T-helper 17 cell (primary cell): ENCODE results near the gene ADAM10. TPM values are rescaled to one million over a fixed set of nuclear protein-coding genes. Genes with fewer than 3 reads are reported as not detected.
"Not testable (repeated sequence)": the region's sequence is repeated elsewhere in the genome, so short reads cannot be mapped to it uniquely, and the experiment has no call there.

Experiments
- ATAC-seq: fragments of 150-1000 bp; cut with Tn5 transposase; 2 replicates; pipeline ENCODE4 v1.10.0; 2021; ENCODE audit warnings: mild to moderate bottlenecking, moderate library complexity
- DNase-seq, 3 donors: peaks; one replicate each; pipeline versions ENCODE4 v3.0.0 to v3.0.0-alpha.2; 2020 to 2021
- H3K9me3 ChIP-seq: one replicate; pipeline ENCODE4 v1.7.0; 2013; ENCODE audit warnings: low read length, mild to moderate bottlenecking; ENCODE audit not compliant: control insufficient read depth, poor library complexity, severe bottlenecking
- H3K27ac Mint-ChIP-seq: one replicate; pipeline ENCODE4 v1.8.0; 2022; ENCODE audit warnings: mild to moderate bottlenecking, moderate library complexity, mixed read lengths
- H3K27me3 Mint-ChIP-seq: one replicate; pipeline ENCODE4 v1.8.0; 2022; ENCODE audit warnings: mixed read lengths
- H3K36me3 Mint-ChIP-seq: one replicate; pipeline ENCODE4 v1.8.0; 2022; ENCODE audit warnings: low read depth, mixed read lengths
- H3K4me1 Mint-ChIP-seq: one replicate; pipeline ENCODE4 v1.8.0; 2022; ENCODE audit warnings: mild to moderate bottlenecking, mixed read lengths
- H3K4me3 Mint-ChIP-seq: one replicate; pipeline ENCODE4 v1.8.0; 2022; ENCODE audit warnings: mild to moderate bottlenecking, moderate library complexity, mixed read lengths
- total RNA-seq, 4 donors: library from RNA in 2 of 4; stranded (reverse) in 2 of 4; gene quantifications; one replicate each; pipeline ENCODE4 v1.2.3 and lab custom pipeline; 2022 to 2026

ADAM10 gene
- total RNA-seq, 2 donors from 2014 or later, result 137 to 142 TPM

DNA sequence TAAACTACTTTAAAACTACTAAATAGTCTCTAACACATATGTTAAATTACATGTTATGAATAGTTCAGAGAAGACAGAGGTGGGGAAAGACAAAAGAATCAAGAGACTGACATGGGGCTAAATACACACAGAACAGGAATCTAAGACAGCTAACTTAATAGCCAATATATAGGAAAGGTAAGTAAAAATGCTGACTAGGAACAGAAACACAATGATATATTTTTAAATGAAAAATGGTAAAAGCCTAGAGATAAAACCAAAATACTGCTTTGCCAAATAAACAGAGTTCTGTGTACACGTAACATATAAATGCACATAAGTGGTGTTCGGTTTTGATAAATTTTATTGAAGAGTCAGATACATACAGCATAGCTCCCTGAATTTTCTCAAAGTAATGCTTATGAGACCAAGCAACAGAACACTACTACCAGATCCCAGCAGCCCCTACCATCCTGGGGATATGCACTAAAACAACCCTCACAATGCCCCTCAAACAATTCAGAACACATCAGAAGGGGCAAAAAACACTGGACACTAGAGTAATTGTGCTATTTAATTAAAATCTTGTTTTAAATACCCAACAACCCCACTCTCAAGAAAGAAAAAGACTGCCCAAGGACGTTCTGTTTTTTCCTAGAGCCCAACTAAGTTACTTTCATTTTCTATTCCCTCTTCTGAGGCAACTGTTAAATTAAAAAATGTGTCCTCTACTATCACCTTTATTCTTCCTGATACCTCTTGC, 121.1 kb downstream of the ADAM10 start:
- peak overlapping the region; percentile 100 for H3K27ac Mint-ChIP-seq
- ATAC-seq (peak; percentile 49), DNase-seq (no peak)
- H3K4me1 Mint-ChIP-seq, result peaks cover 33% of the 10 kb centered on the region
- no peaks in the 10 kb centered on the region for H3K36me3 Mint-ChIP-seq
- no peaks in the 10 kb centered on the region for H3K9me3 ChIP-seq
- no peaks in the 10 kb centered on the region for H3K27me3 Mint-ChIP-seq
- H3K4me3 Mint-ChIP-seq, result peak overlapping the region; percentile 85

DNA sequence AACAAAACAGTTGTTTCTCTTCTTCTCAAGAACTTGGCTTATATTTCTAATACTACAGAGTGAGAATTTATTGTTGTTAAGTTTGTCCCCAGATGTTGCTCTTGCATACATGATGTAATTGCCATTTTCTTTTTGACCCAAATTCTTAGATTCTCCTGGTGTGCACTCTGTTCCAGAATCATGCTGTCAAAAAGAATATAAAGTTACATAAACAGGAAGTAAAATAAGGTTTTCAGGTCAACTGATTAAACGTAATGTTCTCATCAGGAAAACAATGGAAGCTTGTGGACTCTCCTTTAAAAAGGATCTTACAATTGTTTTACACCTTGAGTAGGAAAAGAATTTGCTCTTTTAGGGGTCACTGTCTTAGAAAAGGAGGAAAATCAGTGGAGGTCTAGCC, 121.8 kb downstream of the ADAM10 start:
- Mint-ChIP-seq H3K36me3 (no peaks in the 10 kb centered on the region), H3K4me1 (peaks cover 35% of the 10 kb centered on the region), H3K27me3 (no peaks in the 10 kb centered on the region), H3K4me3 (peak overlapping the region; percentile 85), H3K27ac (peak overlapping the region; percentile 100)
- no peak for DNase-seq
- H3K9me3 ChIP-seq, result no peaks in the 10 kb centered on the region
- peak; percentile 83 for ATAC-seq

DNA sequence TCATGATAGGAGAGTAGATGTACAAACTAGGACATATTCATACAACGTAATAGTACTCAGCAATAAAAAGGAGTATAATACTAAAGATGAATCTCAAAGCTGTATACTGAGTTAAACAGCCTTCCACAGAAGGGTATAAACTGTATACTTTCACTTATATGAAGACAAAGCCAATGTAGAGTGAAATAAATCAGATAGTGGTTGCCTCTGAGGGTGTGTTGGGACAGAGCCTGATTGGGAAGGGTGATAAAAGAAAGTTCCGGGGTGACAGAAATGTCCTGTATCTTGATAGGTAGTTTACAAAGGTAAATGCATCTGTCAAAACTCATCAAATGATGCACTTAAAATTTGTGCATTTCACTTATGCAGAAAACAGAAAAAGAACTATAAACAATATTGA, 122.5 kb downstream of the ADAM10 start:
- Mint-ChIP-seq H3K36me3 (no peaks in the 10 kb centered on the region), H3K4me3 (peak overlapping the region; percentile 85), H3K27me3 (no peaks in the 10 kb centered on the region), H3K4me1 (peaks cover 35% of the 10 kb centered on the region), H3K27ac (peak overlapping the region; percentile 100)
- DNase-seq (no peak), ATAC-seq (peak; percentile 51)
- H3K9me3 ChIP-seq, result no peaks in the 10 kb centered on the region

DNA sequence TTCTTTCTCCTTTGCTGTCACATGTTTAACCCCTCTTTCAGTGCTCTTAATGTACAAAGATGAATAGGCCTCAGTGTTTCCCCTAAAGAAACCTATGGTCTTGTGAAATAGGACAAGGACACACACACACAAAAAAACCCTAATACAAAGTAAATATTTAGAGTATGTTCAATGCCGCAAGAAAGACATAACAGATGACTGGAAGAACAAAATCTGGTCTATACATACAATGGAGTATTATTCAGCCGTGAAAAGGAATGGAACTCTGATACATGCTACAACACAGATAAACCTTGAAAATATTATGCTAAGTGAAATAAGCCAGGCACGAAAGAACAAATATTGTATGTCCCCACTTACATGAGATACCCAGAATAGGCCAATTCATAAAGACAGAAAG, 123.1 kb downstream of the ADAM10 start:
- Mint-ChIP-seq H3K27me3 (no peaks in the 10 kb centered on the region), H3K4me1 (peaks cover 34% of the 10 kb centered on the region)

DNA sequence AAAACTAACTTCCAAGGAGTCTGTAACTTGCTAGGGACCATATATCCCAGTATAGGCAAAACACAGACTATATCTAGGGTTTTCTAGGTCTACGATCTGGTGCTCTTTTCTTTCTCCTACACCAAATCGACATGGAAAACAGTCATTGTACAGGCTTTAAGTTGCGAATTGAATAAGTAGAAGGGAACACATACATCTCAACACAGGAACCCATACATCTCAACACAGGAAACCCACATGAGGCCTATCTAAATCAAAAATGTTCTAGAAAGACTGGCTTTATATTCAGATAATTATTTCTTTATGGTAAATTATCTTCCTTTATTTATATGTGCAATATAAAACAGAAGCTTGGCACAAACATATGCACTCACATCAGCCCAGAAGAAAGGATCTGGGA, 126.6 kb downstream of the ADAM10 start:
- Mint-ChIP-seq H3K27me3 (no peaks in the 10 kb centered on the region), H3K27ac (peak overlapping the region; percentile 84), H3K4me1 (peaks cover 27% of the 10 kb centered on the region), H3K36me3 (peaks cover 6% of the 10 kb centered on the region), H3K4me3 (no peak overlapping the region)
- ATAC-seq (no peak), DNase-seq (no peak)
- no peaks in the 10 kb centered on the region for H3K9me3 ChIP-seq

More for the DNA sequence above, 123.1 kb downstream of the ADAM10 start:
- peak overlapping the region; percentile 9 for H3K4me3 Mint-ChIP-seq
- H3K36me3 Mint-ChIP-seq, result no peaks in the 10 kb centered on the region
- ATAC-seq (no peak), DNase-seq (no peak)
- no peaks in the 10 kb centered on the region for H3K9me3 ChIP-seq
- peak overlapping the region; percentile 100 for H3K27ac Mint-ChIP-seq

DNA sequence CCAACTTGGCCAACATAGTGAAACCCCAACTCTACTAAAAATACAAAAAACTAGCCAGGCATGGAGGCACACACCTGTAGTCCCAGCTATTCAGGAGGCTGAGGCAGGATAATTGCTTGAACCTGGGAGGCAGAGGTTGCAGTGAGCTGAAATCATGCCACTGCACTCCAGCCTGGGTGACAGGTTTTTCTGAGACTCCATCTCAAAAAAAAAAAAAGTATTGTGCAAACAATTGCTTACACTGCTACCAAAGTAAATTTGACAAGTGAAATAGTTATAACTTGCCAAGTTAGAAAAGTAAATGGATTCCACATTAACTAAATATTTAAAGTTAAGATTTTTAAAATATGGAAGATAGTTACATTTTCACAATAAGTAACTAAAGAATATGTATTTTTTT, 129.2 kb downstream of the ADAM10 start:
- not testable (repeated sequence) for ATAC-seq, H3K4me3 Mint-ChIP-seq, H3K9me3 ChIP-seq, H3K36me3 Mint-ChIP-seq, DNase-seq, H3K27ac Mint-ChIP-seq, H3K27me3 Mint-ChIP-seq
- H3K4me1 Mint-ChIP-seq, result peaks cover 15% of the 10 kb centered on the region

DNA sequence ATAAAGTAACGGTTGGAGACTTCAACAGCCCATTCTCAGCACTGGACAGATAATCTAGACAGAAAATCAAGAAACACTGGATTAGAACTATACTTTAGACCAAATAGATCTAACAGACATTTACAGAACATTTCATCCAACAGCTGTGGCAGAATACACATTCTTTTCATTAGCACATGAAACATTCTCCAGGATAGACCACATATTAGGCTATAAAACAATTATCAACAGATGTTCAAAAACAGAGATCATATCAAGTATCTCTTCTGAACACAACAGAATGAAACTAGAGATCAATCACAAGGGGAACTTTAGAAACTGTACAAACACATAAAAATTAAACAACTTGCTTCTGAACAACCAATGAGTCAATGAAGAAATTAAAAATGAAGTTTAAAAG, 133.3 kb downstream of the ADAM10 start:
- Mint-ChIP-seq H3K4me1 (peaks cover 15% of the 10 kb centered on the region), H3K36me3 (peaks cover 16% of the 10 kb centered on the region), H3K27ac (no peak overlapping the region), H3K4me3 (no peak overlapping the region), H3K27me3 (no peaks in the 10 kb centered on the region)
- no peak for DNase-seq
- no peaks in the 10 kb centered on the region for H3K9me3 ChIP-seq
- ATAC-seq, result no peak

DNA sequence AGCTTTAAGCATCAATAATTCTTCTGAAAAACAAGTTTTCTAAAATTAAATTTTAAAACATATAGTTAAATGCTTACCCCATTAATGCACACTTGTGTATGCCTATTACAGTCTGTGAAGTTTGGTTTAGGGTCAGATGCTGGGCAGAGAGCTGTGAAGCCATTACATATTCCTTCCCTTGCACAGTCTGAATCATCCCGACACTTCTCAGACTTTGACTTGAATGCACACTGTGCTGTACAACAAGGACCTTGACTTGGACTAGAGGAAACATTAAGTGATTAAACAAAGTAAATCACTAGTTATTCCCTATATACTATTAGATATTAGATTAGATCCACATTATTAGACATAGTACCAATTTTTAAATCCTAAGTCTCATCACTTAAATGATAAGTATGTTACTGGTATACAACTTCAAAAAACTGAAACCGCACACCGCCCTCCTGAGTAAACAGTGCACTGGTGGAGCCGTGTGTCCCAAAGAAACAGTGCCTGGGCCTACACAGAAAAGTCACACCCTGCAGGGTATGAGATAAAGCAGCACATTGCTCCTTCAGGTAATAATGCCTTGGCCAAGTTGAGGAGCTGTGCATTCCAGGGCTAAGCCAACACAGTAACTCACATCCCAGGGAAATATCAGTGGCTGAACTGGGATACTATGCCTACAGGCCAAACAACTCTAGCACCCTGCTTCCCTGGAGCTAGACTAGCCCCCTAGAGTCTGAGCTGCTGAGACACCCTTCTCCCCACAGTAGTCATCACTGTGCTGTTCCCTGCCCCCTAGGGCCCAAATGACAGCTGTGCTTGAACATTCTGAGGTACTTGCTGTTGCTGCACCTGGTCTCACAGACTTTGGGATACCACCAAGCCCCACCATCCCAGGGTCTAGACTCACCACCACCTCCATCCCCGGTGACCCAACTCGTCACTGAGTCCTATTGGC, 137.5 kb downstream of the ADAM10 start:
- H3K9me3 ChIP-seq, result no peaks in the 10 kb centered on the region
- H3K36me3 Mint-ChIP-seq, result peaks cover 13% of the 10 kb centered on the region
- no peak overlapping the region for H3K4me3 Mint-ChIP-seq
- H3K27me3 Mint-ChIP-seq, result no peaks in the 10 kb centered on the region
- no peak for ATAC-seq
- H3K4me1 Mint-ChIP-seq, result peaks cover 25% of the 10 kb centered on the region
- H3K27ac Mint-ChIP-seq, result peak overlapping the region; percentile 65
- DNase-seq, result no peak

DNA sequence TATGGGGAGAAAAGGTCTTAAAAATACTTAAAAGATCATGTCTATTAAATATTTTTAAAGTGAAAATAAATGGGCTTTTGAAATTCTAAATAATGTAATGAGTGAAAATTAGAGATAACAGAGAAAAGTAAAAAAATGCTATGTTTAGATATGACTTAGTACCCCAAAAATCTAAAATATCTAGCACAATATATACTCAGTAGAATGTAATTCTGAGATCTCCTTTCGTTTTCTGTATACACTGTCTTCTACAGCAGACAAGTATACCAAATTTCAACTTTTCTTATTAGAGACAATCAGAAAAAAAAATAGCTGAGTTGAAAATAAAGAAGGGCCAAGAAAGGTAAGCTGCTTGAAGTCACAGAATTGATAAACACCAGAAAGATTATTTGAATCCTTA, 140.8 kb downstream of the ADAM10 start:
- H3K9me3 ChIP-seq, result no peaks in the 10 kb centered on the region
- Mint-ChIP-seq H3K4me3 (no peak overlapping the region), H3K27me3 (no peaks in the 10 kb centered on the region), H3K4me1 (peaks cover 21% of the 10 kb centered on the region), H3K36me3 (peaks cover 10% of the 10 kb centered on the region), H3K27ac (peak overlapping the region; percentile 87)
- ATAC-seq, result no peak
- no peak for DNase-seq

DNA sequence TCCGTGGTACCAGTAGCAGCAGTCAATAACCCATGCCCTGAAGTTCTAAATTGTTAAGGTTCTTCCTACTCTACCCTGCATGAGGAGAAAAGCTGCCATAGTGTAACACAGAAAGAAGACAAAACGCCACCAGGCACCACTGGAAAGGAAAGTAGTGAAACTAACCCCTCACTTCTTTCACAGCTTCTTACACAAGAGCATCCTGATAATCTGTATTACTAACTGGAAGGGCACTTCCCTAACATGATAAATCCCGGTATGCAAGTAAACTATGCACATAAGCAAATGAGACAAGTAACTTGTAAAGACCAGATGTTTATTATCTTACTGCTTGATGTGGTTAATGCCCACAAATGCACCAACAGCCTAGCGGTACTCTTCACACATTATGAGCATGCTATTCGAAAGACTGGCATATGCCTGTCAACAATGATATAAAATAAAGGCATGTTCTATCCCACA, 141.3 kb downstream of the ADAM10 start:
- ATAC-seq (peak; percentile 87), DNase-seq (no peak)
- Mint-ChIP-seq H3K36me3 (peaks cover 6% of the 10 kb centered on the region), H3K27me3 (no peaks in the 10 kb centered on the region), H3K4me1 (peaks cover 21% of the 10 kb centered on the region), H3K27ac (peak overlapping the region; percentile 87), H3K4me3 (peak overlapping the region; percentile 81)
- H3K9me3 ChIP-seq, result no peaks in the 10 kb centered on the region

DNA sequence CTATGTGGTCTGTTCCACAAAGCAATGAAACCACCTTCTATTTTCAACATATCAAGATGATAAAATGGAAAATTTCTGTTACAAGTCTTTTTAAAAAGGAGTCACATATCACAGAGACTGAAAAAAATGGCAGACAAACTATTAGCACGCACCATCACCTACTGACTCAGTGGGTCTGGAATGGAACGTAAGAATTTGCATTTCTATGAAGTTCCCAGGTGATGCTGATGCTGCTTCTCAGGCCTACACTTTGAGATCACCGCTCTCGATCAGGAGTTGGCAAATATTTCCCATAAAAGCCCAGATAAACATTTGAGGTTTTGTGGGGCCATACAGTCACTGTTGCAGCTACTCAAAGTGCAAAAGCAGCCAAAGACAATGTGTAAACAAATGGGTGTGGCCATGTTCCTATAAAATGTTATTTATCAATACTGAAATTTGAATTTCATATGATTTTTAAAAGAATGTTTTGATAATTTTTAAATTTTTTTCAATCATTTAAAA, 142.9 kb downstream of the ADAM10 start:
- no peaks in the 10 kb centered on the region for H3K27me3 Mint-ChIP-seq
- peaks cover 8% of the 10 kb centered on the region for H3K36me3 Mint-ChIP-seq
- DNase-seq (no peak), ATAC-seq (no peak)
- H3K4me1 Mint-ChIP-seq, result peaks cover 17% of the 10 kb centered on the region
- H3K9me3 ChIP-seq, result no peaks in the 10 kb centered on the region
- no peak overlapping the region for H3K4me3 Mint-ChIP-seq
- no peak overlapping the region for H3K27ac Mint-ChIP-seq

DNA sequence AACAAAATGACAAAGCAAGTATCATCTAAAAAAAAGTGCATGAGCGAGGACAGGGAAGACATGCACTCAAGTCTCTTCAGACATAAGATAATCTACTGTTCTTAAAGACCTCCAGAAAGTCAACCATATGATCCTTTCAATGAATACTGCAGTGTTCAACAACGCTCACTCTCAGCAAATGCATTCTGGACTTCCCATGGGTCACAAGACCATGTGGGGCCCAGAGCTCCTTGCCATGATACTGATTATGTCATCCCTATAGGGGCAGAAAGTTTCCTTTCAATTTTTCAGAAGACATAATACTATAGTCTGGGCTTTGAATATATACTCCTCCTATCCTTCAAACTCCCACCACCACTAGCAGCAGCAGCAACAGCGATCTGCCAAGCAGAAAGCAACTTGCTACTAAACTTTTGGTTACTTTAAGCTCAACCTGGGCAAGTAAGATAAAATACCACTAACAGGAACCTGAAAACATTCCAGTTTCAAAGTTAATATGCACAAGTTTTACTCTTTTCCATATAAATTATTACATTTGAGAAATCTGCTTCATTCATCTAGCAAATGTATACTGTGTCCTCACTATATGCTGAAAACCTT, 143.5 kb downstream of the ADAM10 start:
- no peak overlapping the region for H3K27ac Mint-ChIP-seq
- H3K4me1 Mint-ChIP-seq, result peaks cover 17% of the 10 kb centered on the region
- no peaks in the 10 kb centered on the region for H3K27me3 Mint-ChIP-seq
- no peak for DNase-seq
- H3K9me3 ChIP-seq, result no peaks in the 10 kb centered on the region
- no peak overlapping the region for H3K4me3 Mint-ChIP-seq
- no peak for ATAC-seq
- peaks cover 7% of the 10 kb centered on the region for H3K36me3 Mint-ChIP-seq

DNA sequence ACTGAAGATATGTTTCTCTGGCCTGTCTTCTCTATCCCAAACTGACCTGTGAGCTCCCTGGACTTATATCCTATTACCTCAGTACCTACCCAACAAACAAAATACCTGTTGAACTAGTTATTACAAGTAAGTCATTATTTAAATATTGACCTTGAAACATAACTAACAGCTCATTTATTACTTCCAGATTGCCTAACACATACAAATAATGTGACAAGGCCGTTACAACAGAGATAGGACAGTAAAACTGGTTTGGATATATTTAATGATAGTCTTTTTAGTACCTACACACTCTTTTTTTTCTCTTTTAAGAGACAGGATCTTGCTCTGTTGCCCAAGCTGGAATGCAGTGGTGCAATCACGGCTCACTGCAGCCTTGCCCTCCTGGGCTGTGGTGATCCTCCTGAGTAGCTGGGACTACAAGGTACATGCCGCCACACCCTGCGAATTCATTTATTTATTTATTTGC, 145.0 kb downstream of the ADAM10 start:
- Mint-ChIP-seq H3K27me3 (no peaks in the 10 kb centered on the region), H3K4me1 (peaks cover 14% of the 10 kb centered on the region), H3K36me3 (peaks cover 5% of the 10 kb centered on the region), H3K27ac (no peak overlapping the region), H3K4me3 (no peak overlapping the region)
- no peak for ATAC-seq
- DNase-seq, result no peak
- no peaks in the 10 kb centered on the region for H3K9me3 ChIP-seq
